HG02970 (cell line): ENCODE results near the gene MROH2B.
"Not testable (repeated sequence)": the region's sequence is repeated elsewhere in the genome, so short reads cannot be mapped to it uniquely, and the experiment has no call there.

ENCODE experiments used
- ATAC-seq: cut with Tn5 transposase; IDR thresholded peaks from one replicate; pipeline ENCODE4 v1.9.1; 2021; ENCODE audit warnings: mild to moderate bottlenecking, moderate library complexity, moderate number of reproducible peaks; ENCODE audit not compliant: unreplicated experiment, low FRiP score

Gene MROH2B

DNA sequence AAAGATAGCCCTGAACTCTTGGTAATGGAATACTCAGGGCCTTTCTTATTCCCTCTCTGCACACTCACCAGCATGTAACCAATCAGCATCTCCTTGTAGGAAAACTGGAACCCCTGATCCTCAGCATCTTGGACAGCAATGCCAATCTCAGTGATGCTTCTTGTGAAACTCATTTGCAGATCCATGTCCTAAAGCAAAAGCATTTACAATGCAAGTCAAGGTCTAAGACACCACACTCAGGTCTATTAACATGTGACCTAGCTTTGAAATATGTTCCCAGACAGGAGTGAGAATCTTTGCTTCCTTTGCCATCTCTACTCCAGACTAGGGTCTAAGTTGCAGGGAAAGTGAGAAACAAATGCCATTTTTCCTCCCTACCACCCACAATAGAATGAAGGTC lies 38.2 kb downstream of the MROH2B start:
- ATAC-seq: no peak

DNA sequence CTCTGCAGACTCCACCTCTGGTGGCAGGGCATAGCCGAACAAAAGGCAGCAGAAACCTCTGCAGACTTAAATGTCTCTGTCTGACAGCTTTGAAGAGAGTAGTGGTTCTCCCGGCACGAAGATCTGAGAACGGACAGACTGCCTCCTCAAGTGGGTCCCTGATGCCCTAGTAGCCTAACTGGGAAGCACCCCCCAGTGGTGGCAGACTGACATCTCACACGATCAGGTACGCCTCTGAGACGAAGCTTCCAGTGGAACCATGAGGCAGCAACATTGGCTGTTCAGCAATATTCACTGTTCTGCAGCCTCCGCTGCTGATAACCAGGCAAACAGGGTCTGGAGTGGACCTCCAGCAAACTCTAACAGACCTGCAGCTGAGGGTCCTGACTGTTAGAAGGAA lies 48.5 kb downstream of the MROH2B start:
- not testable (repeated sequence) for ATAC-seq

DNA sequence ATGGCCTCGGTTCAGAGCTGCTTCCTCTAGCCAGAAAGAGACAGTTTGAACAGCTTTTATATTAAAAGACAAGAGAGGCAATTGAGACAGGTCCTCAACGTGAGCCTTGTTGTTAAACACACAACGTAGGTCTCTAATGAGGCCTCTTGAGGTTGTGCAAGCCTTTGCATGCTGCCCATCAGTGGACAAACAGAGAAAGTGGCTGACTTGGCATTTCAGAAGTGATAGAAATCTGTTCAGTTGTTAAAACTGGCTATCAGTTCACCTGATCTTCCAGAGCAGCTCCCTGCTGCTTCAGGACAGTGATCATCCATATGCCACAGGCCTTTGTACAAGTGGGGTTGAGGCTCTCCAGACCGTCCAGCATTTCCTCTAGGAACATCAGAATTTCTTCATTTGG lies 58.8 kb downstream of the MROH2B start:
- ATAC-seq: no peak

DNA sequence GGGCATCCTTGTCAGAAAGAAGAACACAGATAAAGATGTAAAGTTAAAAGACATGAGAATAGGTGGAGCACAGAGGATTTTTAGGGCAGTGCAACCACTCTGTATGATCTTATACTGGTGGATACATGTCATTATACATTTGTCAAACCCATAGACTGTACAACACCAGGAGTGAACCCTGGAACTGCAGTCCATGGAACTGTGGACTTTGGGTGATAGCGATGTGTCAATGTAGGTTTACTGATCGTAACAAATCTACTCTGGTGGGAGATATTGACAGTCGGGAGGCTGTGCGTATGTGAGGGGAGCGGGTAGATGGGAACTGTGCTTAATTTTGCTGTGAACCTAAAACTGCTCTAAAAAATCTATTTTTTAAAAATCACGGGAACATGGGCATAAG lies 60.6 kb downstream of the MROH2B start:
- no peak for ATAC-seq

DNA sequence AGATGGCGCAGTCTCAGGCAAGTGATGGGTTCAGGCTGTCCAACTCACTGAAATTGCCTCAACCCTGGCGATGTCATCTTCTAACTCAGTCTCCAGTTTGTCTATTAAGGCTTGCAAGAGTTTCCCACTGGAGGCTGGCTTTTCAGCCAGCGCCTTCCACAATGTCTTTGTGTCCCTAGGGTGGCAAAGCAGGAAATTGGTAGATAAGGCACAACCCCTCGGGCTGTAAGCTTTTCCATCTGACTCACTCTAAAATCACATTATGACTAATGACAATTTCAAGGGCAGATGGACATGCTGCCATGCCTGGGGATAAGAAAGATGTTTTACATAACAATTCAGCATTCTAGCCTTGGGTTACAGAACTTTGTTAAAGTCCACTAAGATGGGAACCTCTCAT lies 61.9 kb downstream of the MROH2B start:
- no peak for ATAC-seq

DNA sequence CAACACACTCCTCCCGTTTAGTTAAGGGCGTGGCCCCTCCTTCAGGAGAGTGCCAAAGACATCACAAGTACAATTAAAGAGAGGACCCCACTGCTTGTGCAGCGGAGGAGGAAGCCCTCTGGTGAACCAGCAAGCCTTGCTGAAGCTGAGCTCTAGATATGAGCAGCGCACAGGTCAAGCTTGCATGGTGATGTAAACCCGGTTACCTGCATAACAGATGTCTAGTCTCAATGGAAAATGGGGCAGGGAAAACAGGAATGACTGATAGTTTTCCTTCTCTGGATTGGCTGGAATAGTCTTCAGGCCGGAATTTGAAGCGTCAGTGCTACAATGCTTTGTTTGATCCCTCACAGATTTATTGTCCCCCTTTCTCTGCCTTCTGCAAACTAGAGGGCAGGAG lies 66.2 kb downstream of the MROH2B start:
- ATAC-seq: no peak

DNA sequence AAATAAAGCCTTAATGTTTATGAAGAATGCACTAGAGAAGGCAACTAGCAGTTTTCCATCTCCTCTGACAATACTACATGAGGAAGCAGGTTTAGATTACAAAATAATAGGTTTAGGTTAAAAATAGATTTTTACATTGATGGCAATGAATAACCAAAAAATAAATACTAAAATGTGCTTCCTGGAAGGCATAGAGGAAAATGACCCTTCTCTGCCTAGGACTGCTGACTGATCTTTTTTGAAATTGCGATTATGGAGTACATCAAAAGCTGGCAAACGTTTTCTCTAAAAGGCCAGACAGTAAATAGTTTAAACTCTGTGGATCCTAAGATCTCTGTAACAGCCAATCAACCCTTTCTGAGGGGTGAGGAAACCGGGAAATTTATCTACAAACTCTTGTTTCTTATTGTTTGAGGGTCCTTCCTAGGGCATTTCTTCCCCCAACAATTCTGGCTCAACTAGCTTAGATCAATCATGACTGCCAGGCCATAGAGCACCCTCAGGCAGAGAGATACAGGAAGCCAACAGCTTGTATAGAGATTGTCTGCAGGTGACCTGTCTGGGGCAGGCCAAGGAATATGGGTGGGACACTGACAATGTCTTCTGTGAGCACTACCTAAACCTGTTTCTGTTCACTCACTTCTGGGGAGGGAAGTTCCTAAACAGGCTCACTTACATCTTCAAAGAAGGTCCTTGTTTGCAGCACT lies 67.3 kb downstream of the MROH2B start:
- ATAC-seq: no peak

DNA sequence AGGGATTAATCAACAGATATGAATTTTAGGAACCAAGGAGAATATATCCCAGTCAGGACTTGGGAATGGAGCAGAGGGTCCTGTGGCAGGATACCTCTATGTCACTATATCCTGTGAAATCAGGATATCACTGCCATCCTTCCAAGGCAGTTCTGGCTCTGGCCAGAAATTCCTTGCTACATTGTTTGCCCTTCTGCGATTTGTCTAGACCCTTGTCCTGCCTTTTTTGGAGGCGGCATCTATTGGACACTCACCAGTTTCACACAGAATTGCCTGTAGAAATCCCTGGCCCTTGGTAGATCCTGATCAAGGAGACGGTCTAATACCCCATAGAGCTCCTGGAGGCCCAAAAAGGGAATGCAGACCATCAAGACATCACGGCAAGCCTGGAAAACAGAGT lies 71.2 kb downstream of the MROH2B start:
- no peak for ATAC-seq

DNA sequence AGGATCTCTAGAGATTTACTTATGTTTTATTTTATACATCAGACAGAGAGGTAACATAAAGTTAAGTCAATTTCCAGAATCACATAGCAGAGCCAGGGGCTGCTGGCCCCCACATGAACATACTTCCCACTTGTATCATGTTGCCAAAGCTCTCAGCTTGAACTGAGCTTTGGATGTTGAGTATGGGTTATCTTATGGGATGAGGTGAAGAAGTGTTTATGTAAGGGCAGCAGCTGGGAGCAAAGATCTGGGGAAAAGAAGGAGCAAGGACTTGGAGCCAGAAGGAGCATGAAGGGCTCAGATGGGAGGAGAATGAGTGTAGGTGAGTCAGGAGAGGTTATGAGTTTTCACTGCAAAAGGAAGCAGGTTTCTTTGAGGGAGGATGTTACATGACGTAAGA lies 72.0 kb downstream of the MROH2B start:
- ATAC-seq: no peak

DNA sequence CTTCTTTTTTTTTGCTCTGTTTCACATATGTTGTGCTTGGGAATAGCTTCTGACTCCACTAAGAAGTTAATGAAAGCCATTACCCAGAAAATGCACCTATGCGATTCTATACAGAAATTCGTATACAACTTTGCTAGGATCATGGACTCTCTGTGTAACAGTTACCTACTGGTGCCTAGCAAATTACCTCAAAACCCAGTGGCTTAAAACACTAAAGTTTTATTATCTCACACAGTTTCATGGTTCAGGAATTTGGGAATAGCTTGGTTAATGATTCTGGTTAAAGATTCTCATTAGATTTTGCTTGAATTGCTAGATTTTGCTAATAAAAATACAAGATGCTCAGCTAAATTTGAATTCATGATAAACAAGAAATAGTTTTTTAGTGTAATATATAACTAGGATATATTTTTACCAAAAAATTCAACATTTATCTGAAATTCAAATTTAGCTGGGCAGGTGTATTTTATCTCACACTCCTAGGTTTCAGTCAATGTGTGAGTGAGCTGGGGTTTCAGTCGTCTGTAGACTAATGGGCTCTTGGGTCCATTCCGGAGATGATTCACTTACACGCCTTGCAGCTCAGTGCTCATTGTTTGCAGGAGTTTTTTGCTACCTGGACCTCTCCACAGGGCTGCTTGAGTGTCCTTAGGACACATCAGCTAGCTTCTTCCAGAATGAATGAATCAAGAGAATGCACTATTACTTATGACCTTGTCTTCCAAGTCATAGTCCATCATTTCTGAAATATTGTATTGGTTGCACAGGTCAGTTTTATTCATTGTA lies 75.1 kb downstream of the MROH2B start:
- no peak for ATAC-seq

DNA sequence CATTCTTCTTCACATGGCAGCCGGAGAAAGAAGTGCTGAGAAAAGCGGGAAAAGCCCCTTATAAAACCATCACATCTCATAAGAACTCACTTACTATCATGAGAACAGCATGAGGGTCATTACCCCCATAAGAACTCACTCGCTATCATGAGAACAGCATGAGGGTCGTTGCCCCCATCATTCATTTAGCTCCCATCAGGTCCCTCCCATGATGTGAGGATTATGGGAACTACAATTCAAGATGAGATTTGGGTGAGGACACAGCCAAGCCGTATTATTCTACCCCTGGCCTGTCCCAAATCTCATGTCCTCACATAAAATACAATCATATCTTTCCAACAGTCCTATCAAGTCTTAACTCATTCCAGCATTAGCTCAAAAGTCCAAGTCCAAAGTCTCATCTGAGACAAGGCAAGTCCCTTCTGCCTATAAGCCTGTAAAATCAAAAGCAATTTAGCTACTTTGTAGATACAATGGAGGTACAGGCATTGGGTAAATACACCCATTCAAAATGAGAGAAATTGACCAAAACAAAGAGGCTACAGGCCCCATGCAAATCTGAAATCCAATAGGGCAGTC lies 79.1 kb downstream of the MROH2B start:
- ATAC-seq: no peak

DNA sequence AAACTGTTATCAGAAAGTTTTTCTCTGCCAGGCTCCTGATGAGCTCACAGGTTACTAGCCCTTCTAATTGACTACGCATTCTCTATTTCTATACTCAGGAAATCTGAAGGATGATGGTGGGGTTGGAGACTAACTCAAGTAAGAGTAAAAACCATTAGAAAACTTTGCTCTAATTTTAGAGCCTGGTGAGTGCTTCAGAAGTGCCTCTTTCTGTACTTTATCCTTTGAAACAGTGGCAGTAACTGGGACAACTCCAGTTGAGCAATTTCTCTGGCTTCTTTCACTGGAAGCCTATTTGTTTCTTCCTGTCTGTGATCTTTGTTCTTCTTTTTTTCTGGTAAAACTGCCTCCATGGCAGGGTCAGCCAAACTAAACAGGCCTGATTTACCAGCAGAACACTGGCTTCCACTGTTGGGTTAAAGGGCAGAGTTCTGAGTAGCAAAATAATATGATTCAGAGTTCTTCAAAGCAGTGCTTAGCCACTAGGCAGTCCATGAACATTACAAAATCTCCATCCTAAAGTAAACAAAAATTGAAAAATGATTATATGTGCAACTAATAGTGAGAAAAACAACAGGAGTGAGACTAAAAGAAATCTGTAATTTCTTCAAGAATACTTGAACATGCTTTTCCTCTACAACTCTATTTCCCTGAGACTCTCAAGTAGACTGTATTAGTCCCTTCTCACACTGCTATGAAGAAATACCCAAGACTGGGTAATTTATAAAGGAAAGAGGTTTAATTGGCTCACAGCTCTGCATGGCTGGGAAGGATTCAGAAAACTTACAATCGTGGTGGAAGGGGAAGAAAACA lies 79.8 kb downstream of the MROH2B start:
- ATAC-seq: no peak

DNA sequence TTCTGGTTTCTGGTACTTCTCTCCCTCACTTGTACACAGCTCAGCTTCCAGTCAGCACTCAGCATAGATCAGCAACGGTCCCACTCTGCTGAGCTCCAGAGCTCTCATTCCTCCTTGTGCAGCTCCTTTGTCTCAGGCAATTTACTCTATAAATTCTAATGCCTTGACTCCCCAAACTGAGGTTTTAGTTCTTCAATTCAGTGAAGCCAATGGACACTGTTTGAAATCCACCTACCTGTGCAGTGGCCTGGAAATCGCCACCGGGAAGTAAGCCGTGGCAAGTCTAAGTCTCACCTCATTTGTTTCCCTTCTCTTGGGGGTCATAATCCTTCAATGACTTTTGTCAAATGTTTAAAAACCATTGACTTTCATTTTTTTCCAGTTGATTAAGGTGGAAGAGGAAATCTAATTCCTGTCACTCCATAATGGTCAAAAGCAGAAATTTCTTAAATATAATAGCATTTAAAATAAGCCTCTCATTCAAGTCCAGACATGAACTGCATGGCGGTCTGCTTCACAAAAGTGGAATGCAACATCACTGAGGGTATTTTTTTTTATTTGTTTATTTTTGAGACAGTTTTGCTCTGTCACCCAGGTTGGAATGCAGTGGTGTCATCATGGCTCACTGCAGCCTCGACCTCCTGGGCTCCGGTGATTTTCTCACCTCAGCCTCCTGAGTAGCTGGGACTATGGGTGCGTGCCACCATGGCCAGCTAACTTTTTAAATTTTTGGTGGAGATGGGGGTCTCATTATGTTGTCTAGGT lies 82.2 kb downstream of the MROH2B start:
- ATAC-seq: no peak

DNA sequence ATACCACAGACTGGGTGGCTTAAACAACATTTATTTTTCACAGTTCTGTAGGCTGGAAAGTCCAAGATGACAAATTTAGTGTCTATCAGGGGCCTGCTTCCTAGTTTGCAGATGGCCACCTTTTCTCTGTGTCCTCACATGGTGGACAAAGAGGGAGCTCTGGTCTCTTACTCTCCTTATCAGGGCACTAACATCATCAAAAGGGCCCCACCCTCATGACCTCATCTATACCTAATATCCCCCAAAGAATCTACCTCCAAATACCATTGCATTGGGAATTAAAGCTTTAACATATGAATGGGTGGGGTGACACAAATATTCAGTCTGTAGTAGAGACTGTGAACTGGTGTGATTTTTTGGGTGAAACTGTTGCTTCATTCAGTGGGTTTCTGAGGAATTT lies 83.8 kb downstream of the MROH2B start:
- no peak for ATAC-seq

DNA sequence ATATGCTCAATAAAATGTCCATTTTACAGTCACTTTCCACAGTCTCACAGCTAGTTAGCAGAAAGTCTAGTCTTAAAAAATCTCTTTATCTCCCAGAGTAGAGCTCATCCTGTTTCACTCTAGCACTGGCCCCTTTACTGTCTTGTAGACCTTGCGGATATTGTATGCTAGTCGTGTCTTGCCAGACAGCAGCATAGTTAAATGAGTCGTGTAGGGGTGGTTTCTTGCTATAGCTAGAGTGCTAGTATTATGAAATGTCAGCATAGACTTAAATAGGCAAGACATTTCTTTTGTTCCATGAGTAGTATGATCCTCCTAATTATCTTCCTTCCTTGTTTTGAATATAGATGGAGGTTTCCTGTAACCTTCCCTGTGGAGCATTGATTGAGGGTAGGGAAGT lies 84.5 kb downstream of the MROH2B start:
- no peak for ATAC-seq

DNA sequence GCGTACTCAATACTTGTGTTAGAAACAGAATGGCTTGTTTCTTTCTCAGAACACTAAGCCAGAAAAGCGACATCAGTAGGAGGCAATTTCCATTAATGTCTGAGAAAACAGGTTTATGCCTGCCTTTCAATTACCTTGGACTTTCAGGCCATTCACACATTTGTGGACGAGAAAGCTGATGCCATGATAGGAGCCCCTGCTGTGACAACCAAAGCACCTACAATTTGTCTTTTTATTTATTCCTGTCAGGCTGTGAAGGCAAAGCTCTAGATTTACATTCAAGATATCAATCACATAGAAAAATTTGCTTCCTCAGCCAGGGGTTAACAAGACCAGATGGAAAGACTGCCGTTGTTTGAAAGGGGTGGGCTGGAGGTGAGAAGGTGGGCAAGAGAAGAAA lies 85.6 kb downstream of the MROH2B start:
- ATAC-seq: no peak

DNA sequence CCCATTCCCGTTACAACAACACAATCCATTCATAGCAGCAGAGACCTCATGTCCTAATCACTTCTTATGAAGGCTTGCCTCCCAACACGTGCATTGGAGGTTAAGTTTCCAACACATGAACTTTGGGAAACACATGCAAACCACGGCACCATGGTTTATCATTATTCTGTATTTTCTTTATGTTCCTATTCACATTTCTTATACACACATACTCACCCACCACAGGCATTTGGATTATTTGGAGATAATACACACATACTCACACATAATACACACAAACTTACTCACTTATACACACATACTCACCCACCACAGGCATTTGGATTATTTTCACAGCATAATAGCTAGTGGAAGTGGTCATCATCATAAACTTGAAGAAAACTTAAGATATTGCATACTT lies 86.3 kb downstream of the MROH2B start:
- no peak for ATAC-seq

DNA sequence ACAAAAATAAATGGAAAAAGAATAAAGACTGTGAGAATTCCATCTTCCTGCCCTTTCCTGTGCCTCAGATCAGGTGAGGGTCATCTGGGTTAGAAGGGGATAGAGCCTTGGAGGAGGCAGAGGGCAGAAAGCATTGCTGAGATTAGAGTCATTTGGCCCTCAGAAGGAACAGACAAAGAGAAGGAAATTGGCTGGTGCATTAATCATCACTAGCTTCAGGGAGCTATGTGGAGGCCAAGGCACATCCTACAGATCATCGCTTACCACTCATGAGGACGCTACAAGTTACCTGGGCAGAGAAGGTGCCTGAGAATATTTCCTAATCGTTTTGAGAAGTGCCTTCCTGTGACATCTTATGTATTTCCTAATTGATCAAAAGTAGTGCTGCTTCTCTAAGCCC lies 87.4 kb downstream of the MROH2B start:
- no peak for ATAC-seq

DNA sequence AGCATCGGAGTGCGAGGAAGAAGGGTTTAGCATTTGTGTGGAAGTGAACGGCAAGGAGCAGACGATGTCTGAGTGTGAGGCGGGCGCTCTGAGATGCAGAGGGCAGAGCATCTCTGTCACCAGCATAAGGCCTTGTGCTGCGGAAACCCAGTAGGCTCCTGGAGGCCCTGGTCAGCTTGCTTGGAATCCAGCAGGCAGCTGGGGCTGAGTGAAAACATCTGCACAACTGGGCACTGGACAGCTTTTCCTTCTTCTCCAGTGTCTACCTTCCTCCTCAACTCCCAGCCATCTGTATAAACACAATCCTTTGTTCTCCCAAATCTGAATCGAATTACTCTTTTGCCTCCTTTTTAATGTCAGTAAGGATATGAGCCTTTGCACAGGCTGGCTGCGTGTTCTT lies 89.7 kb downstream of the MROH2B start:
- ATAC-seq: no peak

DNA sequence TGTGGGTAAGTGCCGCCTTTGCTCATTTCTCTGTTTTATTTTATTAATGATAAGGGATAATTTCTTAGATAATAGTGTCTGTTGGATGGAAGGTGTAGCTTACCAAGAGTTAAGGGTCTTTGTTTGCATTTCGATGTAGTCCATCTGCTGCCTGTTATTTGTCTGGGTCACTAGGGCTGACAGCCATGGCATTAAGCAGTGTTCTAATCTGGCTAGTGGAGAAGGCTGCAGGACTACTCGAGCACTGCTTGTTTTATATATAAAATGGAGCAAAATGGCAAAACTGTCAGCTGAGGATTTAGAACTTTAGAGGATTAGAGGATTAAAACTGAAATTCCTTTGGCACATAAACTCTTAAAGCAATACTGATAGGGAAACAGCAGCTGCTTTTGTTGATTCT lies 94.3 kb downstream of the MROH2B start:
- no peak for ATAC-seq
